Measurements from ENCODE around the gene FAM72A. TPM values are rescaled to one million over a fixed set of nuclear protein-coding genes. Genes with fewer than 3 reads are reported as not detected.
"Not testable (repeated sequence)": the region's sequence is repeated elsewhere in the genome, so short reads cannot be mapped to it uniquely, and the experiment has no call there.

Gene FAM72A
- polyA plus RNA-seq, 1 of the 3 experiments (the other 2 are of a cell fraction): 8.1 TPM

DNA sequence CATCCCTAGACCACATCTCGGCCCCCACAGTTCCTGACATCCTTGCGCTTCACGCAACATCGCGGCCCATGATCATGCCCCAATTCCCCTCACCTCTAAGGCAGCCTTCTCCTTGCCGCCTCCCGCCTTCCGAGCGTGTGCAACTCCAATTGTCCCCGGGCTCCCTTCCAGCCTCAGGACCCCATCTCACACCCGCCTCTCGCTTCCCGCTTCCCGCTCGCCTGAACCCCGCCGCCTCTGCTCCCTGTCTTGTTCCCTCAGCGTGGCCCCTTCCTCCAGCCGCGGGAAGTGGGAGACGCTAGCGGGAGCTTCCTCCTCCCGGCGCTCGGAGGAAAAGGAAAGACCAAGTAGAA lies 1.5 kb upstream of the FAM72A start:
- H3K36me3 ChIP-seq (replicated peaks in 1 of 2; ENCODE audit: control insufficient read depth in 1 of 2, insufficient read depth in 2 of 2, low read length in 1 of 2); H3K27ac ChIP-seq (ENCODE audit: low read depth in 2 of 2, low read length in 1 of 2); H3K9me3 ChIP-seq; H3K9me2 ChIP-seq; H4K20me1 ChIP-seq (ENCODE audit: insufficient read depth); H3K4me1 ChIP-seq (ENCODE audit: control insufficient read depth in 1 of 2, insufficient read depth in 2 of 2, low read depth in 1 of 2, low read length in 1 of 2); H3K79me2 ChIP-seq (ENCODE audit: insufficient read depth); H2AFZ ChIP-seq (ENCODE audit: low read depth); POLR2A ChIA-PET; CTCF ChIA-PET; H3K27me3 ChIP-seq (ENCODE audit: insufficient read depth); H3F3A ChIP-seq (replicated peaks; ENCODE audit: insufficient read depth); H3K4me2 ChIP-seq; H3K9ac ChIP-seq; DNase-seq: not testable (repeated sequence)
- no CpG with 5 or more reads among the region's 25 CpGs for WGBS (ENCODE audit: low lambda C conversion rate)
- peak overlapping the region in 1 of 2 experiments; percentile 44; a peak in 2 of 4 replicates for H3K4me3 ChIP-seq (ENCODE audit: low read depth in 2 of 2, low read length in 1 of 2)

DNA sequence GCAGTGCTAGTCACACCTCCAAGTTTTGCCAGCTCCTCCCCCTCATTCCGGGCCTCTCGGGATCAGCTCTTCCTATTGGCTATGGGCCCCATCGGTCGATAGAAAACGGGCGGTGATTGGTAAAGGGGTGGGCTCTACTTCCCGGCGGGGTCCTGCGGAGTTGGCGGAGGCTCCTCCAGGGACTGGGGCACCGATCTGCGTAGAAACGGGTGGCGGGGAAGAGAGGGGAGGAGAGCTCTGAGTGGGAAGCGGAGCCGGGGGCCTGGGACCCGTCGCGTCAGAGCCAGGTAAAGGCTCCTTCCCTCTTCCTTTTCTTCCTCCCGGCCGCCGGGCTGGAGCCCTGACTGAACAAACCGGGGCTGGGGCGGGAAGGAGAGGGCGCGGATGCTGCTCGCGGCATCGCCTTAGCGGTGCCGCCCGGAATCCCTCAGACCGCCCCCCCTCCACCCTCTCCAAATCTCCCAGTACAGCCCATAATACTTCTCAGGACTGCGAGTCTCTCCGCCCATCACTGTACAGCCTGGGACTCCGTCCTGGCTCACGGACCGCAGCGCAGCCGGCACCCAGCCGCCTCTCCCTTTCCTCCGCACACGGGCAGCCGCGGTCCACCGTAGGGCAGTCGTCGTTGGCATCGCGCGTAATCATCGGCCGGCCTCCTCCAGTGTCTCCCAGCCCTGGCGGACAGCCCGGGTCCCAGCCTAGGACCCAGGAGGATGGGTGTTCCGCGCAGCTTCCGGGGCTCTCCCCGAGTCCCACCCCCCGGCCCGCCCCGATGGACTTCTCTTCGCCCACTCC lies 922 bp upstream of the FAM72A start, which contains the start of gene SRGAP2:
Gene SRGAP2 (plus strand): TSS at position 178 of the 795 bp plus-strand sequence. CDS start 2,430 bp downstream, outside the sequence.
- CTCF ChIA-PET; H3K9me3 ChIP-seq; H3K9me2 ChIP-seq; H4K20me1 ChIP-seq (ENCODE audit: insufficient read depth); H3F3A ChIP-seq (replicated peaks; ENCODE audit: insufficient read depth); H3K4me2 ChIP-seq; H3K36me3 ChIP-seq (replicated peaks in 1 of 2; ENCODE audit: control insufficient read depth in 1 of 2, insufficient read depth in 2 of 2, low read length in 1 of 2); H3K27me3 ChIP-seq (ENCODE audit: insufficient read depth); H2AFZ ChIP-seq (ENCODE audit: low read depth); DNase-seq; H3K4me1 ChIP-seq (ENCODE audit: control insufficient read depth in 1 of 2, insufficient read depth in 2 of 2, low read depth in 1 of 2, low read length in 1 of 2); H3K79me2 ChIP-seq (ENCODE audit: insufficient read depth); POLR2A ChIA-PET: not testable (repeated sequence)
- Histone ChIP-seq H3K27ac (ENCODE audit: low read depth in 2 of 2, low read length in 1 of 2) (peak within 1 kb of the TSS in 1 of 2 experiments; percentile 62; a peak in 2 of 4 replicates), H3K4me3 (ENCODE audit: low read depth in 2 of 2, low read length in 1 of 2) (peak within 1 kb of the TSS; percentile 35 to 49; a peak in 2 of 4 replicates), H3K9ac (peak within 1 kb of the TSS; percentile 79)
- 6% methylated on average over 17 of the region's 63 CpGs for WGBS (ENCODE audit: low lambda C conversion rate)

DNA sequence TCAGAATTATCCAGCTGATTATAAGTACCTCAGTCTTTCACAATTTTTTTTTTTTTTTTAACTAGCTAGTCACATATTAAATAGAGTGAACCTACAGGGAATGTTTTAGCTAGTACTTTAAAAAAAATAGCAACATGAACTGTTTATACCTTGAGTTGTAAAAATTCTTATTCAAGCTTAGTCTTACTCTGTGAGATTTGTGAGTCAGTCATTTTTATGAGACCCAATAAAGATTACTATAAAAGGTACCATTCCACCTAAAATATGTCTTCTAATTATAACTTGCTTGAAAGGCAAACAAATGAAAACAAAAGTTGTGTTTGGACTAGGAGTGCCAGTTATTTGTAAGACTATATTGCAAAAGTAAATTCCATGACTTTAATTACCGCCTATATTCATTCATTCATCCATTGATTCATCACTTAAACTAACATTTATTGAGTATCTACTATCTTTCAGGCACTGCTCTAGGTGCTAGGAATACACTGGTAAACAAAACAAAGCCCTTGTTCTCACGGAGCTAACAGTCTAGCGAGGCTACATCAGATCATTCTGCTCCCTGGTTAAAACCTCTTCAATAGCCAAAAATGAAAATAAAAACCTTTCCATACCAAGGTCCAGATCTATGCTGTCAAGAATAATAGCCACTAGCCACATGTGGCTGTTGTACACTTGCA lies 5.8 kb downstream of the FAM72A start:
- H4K20me1 ChIP-seq (ENCODE audit: insufficient read depth); H2AFZ ChIP-seq (ENCODE audit: low read depth); H3K27me3 ChIP-seq (ENCODE audit: insufficient read depth); H3K4me3 ChIP-seq (ENCODE audit: low read depth in 2 of 2, low read length in 1 of 2); H3K36me3 ChIP-seq (replicated peaks in 1 of 2; ENCODE audit: control insufficient read depth in 1 of 2, insufficient read depth in 2 of 2, low read length in 1 of 2); H3K4me2 ChIP-seq; CTCF ChIA-PET; POLR2A ChIA-PET; DNase-seq; H3K9me2 ChIP-seq; H3K79me2 ChIP-seq (ENCODE audit: insufficient read depth); H3F3A ChIP-seq (replicated peaks; ENCODE audit: insufficient read depth); H3K27ac ChIP-seq (ENCODE audit: low read depth in 2 of 2, low read length in 1 of 2); H3K9me3 ChIP-seq; H3K9ac ChIP-seq; H3K4me1 ChIP-seq (ENCODE audit: control insufficient read depth in 1 of 2, insufficient read depth in 2 of 2, low read depth in 1 of 2, low read length in 1 of 2): not testable (repeated sequence)
- WGBS (ENCODE audit: low lambda C conversion rate): 93% methylated on average over 3 of the region's 3 CpGs

DNA sequence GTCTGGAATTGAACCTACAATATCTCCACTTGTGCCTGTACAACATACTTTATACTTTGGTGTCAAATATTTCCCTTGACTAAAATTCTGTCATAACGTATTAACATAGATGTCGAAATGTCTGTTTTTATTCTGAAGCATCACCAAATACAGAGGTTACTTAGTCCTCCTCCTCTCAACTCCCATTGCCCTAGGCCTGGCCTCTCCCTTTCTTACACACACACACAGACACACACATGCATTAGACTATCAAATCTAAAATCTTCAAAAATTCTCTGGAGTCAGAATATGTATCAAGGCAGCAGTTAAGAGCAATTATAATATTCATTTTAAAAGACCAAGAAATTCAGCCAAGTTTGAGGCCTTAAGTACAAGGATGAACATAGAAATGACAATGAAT lies 7.5 kb downstream of the FAM72A start:
- H3K27me3 ChIP-seq (ENCODE audit: insufficient read depth); H2AFZ ChIP-seq (ENCODE audit: low read depth); H3K4me1 ChIP-seq (ENCODE audit: control insufficient read depth in 1 of 2, insufficient read depth in 2 of 2, low read depth in 1 of 2, low read length in 1 of 2); DNase-seq; H3K27ac ChIP-seq (ENCODE audit: low read depth in 2 of 2, low read length in 1 of 2); H3K4me2 ChIP-seq; H3K79me2 ChIP-seq (ENCODE audit: insufficient read depth); H3K9ac ChIP-seq; H3K9me3 ChIP-seq; H3K36me3 ChIP-seq (replicated peaks in 1 of 2; ENCODE audit: control insufficient read depth in 1 of 2, insufficient read depth in 2 of 2, low read length in 1 of 2); H3K9me2 ChIP-seq; H4K20me1 ChIP-seq (ENCODE audit: insufficient read depth); H3K4me3 ChIP-seq (ENCODE audit: low read depth in 2 of 2, low read length in 1 of 2); H3F3A ChIP-seq (replicated peaks; ENCODE audit: insufficient read depth); POLR2A ChIA-PET; CTCF ChIA-PET: not testable (repeated sequence)
- WGBS (ENCODE audit: low lambda C conversion rate): no CpG with 5 or more reads among the region's 2 CpGs

DNA sequence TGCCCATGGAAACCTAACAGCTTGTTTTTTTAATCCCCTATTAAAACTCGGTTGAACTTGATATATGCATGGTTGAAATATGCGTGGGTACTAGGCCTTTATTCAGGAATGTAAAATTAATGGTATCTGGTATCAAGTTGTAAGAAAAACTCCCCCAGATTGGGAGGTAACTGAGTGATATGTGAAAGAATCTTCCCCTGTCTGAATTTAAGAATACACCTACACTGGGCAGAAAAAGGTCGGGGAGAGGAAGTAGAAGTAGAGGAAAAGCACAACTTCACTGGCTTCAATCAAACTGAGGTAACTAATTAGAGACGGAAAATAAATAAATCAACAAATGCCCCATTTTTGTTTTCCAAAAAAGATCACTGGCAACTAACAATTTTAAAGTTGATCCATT lies 15.8 kb downstream of the FAM72A start:
- H3K27ac ChIP-seq (ENCODE audit: low read depth in 2 of 2, low read length in 1 of 2); POLR2A ChIA-PET; H3K4me2 ChIP-seq; H3F3A ChIP-seq (replicated peaks; ENCODE audit: insufficient read depth); H2AFZ ChIP-seq (ENCODE audit: low read depth); H3K4me1 ChIP-seq (ENCODE audit: control insufficient read depth in 1 of 2, insufficient read depth in 2 of 2, low read depth in 1 of 2, low read length in 1 of 2); H3K27me3 ChIP-seq (ENCODE audit: insufficient read depth); H3K4me3 ChIP-seq (ENCODE audit: low read depth in 2 of 2, low read length in 1 of 2); H3K36me3 ChIP-seq (replicated peaks in 1 of 2; ENCODE audit: control insufficient read depth in 1 of 2, insufficient read depth in 2 of 2, low read length in 1 of 2); H3K79me2 ChIP-seq (ENCODE audit: insufficient read depth); H3K9me2 ChIP-seq; CTCF ChIA-PET; DNase-seq; H3K9ac ChIP-seq; H3K9me3 ChIP-seq; H4K20me1 ChIP-seq (ENCODE audit: insufficient read depth): not testable (repeated sequence)
- WGBS (ENCODE audit: low lambda C conversion rate): 87% methylated on average over 2 of the region's 4 CpGs

DNA sequence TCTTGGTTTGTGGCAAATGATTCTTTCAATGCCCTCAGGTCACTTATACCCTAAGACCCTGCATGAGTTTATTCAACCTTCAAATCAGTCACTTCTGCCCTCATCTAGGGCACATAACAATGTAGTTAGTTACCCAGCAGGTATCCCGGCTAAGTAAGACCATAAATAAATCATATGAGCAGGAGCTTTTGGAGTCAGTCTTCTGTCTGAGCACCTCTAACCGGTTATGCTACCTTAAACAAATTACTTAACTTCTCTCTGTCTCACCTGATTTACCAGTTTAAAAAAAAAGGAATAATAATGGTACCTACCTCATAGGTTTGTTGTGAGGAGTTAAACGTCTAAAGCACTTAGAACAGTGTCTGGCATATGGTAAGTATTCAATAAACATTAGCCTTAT lies 16.9 kb downstream of the FAM72A start:
- H4K20me1 ChIP-seq (ENCODE audit: insufficient read depth); H3K4me3 ChIP-seq (ENCODE audit: low read depth in 2 of 2, low read length in 1 of 2); H2AFZ ChIP-seq (ENCODE audit: low read depth); H3K27ac ChIP-seq (ENCODE audit: low read depth in 2 of 2, low read length in 1 of 2); DNase-seq; H3F3A ChIP-seq (replicated peaks; ENCODE audit: insufficient read depth); H3K9ac ChIP-seq; H3K4me2 ChIP-seq; H3K9me3 ChIP-seq; H3K4me1 ChIP-seq (ENCODE audit: control insufficient read depth in 1 of 2, insufficient read depth in 2 of 2, low read depth in 1 of 2, low read length in 1 of 2); H3K9me2 ChIP-seq; POLR2A ChIA-PET; H3K79me2 ChIP-seq (ENCODE audit: insufficient read depth); H3K36me3 ChIP-seq (replicated peaks in 1 of 2; ENCODE audit: control insufficient read depth in 1 of 2, insufficient read depth in 2 of 2, low read length in 1 of 2); H3K27me3 ChIP-seq (ENCODE audit: insufficient read depth); CTCF ChIA-PET: not testable (repeated sequence)
- WGBS (ENCODE audit: low lambda C conversion rate): no CpG with 5 or more reads among the region's 3 CpGs
